Activated CD8-positive, alpha-beta memory T cell treated with anti-CD3 and anti-CD28 coated beads, Interleukin-2, amount 50 U/mL, for 4 hours (primary cell): ENCODE measurements around the gene WDR26.

Source experiments
- DNase-seq: peaks from one replicate; pipeline ENCODE4 v3.0.0-alpha.2; 2020

Gene WDR26

GRCh38 chr1:224343679-224344078 is 90.9 kb downstream of the WDR26 start:
- DNase-seq: no peak

- DNase-seq: peak; percentile 34
Observed at GRCh38 chr1:224340453-224341384, 93.9 kb downstream of the WDR26 start.

- DNase-seq: no peak
Observed at GRCh38 chr1:224339442-224340033, 95.1 kb downstream of the WDR26 start.

- no peak for DNase-seq
Observed at GRCh38 chr1:224338150-224338838, 96.3 kb downstream of the WDR26 start.
